ENCODE results near the gene PRELID1.

The PRELID1 gene

DNA sequence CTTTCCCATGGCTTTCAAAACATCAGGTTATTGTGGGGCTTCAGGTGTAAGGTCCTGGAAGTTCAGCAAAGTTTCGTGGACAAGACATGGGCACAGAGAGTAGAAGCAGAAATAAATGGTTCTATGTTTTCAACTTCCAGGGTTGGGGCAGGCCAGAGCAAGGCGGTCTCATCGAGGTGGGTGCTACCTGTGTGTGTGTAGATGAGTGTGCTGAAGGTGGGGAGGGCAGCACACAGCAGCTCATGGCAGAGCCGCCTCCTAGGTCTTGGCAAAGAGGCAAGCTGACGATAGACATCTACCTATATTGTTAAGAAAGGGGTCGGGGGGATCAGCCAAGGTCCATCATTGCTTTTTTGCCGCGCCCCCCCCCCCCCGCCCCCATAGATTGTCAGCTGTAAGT, 3.9 kb upstream of the PRELID1 start:
- H3K4me3 ChIP-seq (ENCODE audit: low read depth, low read length), result no peak overlapping the region
- TF ChIP-seq, protein P1, sequence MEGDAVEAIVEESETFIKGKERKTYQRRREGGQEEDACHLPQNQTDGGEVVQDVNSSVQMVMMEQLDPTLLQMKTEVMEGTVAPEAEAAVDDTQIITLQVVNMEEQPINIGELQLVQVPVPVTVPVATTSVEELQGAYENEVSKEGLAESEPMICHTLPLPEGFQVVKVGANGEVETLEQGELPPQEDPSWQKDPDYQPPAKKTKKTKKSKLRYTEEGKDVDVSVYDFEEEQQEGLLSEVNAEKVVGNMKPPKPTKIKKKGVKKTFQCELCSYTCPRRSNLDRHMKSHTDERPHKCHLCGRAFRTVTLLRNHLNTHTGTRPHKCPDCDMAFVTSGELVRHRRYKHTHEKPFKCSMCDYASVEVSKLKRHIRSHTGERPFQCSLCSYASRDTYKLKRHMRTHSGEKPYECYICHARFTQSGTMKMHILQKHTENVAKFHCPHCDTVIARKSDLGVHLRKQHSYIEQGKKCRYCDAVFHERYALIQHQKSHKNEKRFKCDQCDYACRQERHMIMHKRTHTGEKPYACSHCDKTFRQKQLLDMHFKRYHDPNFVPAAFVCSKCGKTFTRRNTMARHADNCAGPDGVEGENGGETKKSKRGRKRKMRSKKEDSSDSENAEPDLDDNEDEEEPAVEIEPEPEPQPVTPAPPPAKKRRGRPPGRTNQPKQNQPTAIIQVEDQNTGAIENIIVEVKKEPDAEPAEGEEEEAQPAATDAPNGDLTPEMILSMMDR (IDR thresholded peaks at IDR 0.05; ENCODE audit: low read depth, low read length), result no peak

DNA sequence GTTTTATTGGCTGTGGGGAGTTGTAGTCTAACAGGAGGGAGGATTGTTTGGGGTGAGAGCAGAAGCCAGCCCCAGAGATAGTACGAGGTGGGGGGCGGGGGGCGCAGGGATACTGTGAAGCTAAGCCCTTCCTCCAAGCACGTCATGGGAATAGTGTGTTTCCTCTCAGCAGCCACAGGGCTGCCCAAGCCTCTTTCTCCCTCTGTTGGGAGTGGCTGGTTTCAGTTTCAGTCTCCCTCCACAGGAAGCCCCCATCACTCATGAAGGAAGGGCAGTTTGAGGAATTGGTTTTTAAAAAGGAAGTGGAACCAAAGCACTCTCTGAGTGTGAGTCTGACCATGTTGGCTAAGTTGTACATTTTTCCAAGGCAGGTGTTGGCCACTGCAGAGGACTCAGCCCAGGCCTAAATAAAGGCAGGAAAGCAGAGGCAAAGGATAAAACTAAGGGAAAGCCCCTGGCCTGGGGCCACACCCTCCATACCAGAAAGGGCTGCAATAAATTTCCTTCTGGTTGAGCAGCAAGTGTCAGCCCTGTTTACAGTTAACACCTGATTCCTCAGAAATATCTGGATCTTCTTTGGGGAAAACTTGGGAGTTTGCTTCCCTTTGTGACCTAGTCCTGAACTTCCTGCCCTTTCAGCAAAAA, 3.2 kb upstream of the PRELID1 start:
- no peak overlapping the region for H3K4me3 ChIP-seq (ENCODE audit: low read depth, low read length)
- TF ChIP-seq, protein P1 (IDR thresholded peaks at IDR 0.05; ENCODE audit: low read depth, low read length), result peak; percentile 25; the same call in 1 of the 2 replicates

DNA sequence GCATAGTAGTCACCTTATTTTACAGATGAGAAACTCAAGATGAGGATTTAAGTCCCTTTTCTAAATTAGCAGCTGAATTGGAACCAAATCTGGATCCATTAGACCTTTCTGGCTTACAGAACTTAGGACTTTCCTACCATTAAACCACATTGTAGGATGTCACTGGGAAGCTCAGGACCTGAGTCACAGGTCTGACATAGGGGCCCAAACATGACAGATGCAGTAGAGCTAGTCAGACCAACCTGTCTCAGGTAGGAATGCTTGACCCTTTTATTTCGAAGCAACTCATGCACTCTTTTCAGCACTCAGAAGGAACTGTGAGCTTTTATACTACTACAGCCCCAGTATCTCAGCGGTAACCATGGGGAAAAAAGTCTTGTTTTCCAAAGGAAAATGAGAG, 2.6 kb upstream of the PRELID1 start:
- H3K4me3 ChIP-seq (ENCODE audit: low read depth, low read length), result no peak overlapping the region
- TF ChIP-seq, protein P1 (IDR thresholded peaks at IDR 0.05; ENCODE audit: low read depth, low read length), result no peak

DNA sequence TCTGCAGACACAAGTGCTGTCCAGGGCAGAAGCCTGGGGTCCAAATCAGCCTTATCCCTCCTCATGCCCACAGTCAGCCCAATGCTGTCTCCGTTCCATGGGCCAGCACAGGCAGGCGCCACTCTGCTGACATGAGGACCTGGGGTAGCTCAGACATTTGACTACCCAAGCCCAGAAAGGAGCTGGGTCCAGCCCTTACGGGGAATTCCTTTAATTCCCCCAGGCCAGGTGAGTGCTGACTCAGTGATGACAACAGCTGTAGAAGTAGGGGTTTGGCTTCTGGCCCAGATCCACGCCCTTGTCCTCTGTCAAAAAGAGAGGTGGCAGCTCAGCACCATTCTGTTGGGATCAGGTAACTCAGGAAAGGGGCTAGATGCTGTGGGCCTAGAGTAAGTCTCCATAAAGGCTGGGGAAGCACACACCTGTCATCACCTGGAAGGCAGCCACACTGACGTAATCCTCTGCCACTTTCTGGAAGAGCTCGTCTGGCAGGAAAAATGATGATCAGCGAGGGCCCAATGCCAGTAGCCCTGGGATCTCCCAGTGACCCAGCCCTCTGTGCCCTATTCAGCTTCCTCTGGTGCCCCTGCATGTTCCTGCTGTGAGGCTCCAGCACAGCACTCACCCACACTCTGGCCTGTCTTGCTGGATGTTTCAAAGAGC, 2.0 kb upstream of the PRELID1 start:
- TF ChIP-seq, protein P1 (IDR thresholded peaks at IDR 0.05; ENCODE audit: low read depth, low read length), result no peak
- no peak overlapping the region for H3K4me3 ChIP-seq (ENCODE audit: low read depth, low read length)

DNA sequence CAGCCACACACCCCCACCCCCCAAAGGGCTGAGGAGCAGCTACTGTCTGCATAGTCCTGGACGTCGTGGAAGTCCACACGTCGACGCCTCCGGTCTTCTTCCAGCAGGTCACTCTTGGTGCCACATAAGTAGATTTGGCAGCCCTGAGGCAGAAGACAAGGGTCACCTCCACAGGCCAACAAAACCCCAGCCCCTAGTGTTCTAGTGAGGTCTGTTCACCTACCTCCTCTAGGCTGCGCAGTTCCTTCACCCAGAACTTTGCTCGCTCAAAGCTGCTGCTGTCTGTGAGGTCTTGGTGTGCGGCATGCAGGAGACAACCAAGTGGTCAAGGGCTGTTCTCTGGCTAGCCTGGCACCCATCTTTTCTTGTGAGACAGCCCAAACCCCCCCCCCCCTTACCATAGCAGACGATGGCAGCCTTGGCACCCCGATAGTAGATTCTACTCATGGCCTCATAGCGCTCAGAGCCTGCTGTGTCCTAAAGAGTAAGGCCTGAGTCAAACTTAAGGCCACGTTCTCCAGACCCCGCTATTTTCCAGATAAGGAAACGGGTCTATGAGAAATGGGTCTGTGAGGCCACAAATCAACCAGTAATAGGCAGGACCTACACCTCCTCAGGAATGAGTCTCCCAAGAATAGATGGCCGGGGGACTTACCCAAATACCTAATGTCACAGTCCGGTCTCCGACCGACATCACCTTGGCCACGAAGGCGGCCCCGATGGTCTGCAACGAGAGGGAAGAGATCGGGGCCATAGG, 1.1 kb upstream of the PRELID1 start:
- peak overlapping the region; percentile 91 for H3K4me3 ChIP-seq (ENCODE audit: low read depth, low read length)
- TF ChIP-seq, protein P1 (IDR thresholded peaks at IDR 0.05; ENCODE audit: low read depth, low read length), result no peak

DNA sequence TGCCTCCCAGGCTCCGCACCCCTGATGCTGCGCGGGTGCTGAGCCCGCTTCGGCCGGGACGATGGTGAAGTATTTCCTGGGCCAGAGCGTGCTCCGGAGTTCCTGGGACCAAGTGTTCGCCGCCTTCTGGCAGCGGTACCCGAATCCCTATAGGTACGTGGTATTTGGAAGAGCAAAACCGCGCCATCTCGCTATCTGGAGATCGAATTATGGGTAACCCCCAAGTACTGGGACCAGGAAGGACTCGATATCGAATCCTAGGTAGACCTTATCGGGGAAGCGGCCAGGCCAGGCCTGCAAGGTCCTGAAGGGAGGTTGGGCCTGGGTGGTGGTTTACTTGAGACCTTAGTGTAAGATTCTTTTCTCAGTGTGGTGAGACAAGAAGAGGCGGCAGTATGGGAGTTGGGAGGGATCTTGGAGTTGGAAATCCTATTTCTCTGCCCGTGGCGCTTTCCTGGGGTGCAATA, 359 bp downstream of the PRELID1 start:
- TF ChIP-seq, protein P1 (IDR thresholded peaks at IDR 0.05; ENCODE audit: low read depth, low read length), result no peak
- peak overlapping the region; percentile 91 for H3K4me3 ChIP-seq (ENCODE audit: low read depth, low read length)

Data from WI38 (cell line).